ENCODE data around the gene NARS2. TPM values are rescaled to one million over a fixed set of nuclear protein-coding genes. Genes with fewer than 3 reads are reported as not detected.
"Not testable (repeated sequence)": the region's sequence is repeated elsewhere in the genome, so short reads cannot be mapped to it uniquely, and the experiment has no call there.

The NARS2 gene
- total RNA-seq, 4 donors from 2014 or later, result 9.0 to 22.1 (median 9.2) TPM

GRCh38 chr11:78613378-78613813 lies 38.7 kb upstream of the NARS2 start:
- no peak for ATAC-seq
- Histone ChIP-seq H3K27me3 (no peaks in the 10 kb centered on the region), H3K9me3 (peaks cover 0 to 8% (median 0%) of the 10 kb centered on the region in 3 donors), H3K4me3 (no peak overlapping the region), H3K4me1 (no peaks in the 10 kb centered on the region), H3K27ac (no peak overlapping the region), H3K36me3 (no peaks in the 10 kb centered on the region)
- WGBS, 2 donors (ENCODE audit: low coverage in 1 of 2), result 90 to 96% methylated on average over 2 to 3 of the region's 5 CpGs
- TF ChIP-seq EP300 (IDR thresholded peaks at IDR 0.05) (no peak), POLR2A (IDR thresholded peaks at IDR 0.05) (no peak), POLR2AphosphoS5 (IDR thresholded peaks at IDR 0.05) (no peak), CTCF (IDR thresholded peaks at IDR 0.05) (no peak)

- WGBS, 2 donors (ENCODE audit: low coverage in 1 of 2), result 68 to 71% methylated on average over 4 of the region's 4 CpGs
- no peak overlapping the region for H3K4me3 ChIP-seq
- no peaks in the 10 kb centered on the region for H3K4me1 ChIP-seq
- H3K9me3 ChIP-seq, result peaks cover 0 to 8% (median 0%) of the 10 kb centered on the region in 3 donors
- no peaks in the 10 kb centered on the region for H3K27me3 ChIP-seq
- ATAC-seq, result no peak
- H3K36me3 ChIP-seq, result no peaks in the 10 kb centered on the region
- no peak for TF ChIP-seq CTCF (IDR thresholded peaks at IDR 0.05)
- no peak for TF ChIP-seq POLR2AphosphoS5 (IDR thresholded peaks at IDR 0.05)
- no peak for TF ChIP-seq POLR2A (IDR thresholded peaks at IDR 0.05)
- TF ChIP-seq EP300 (IDR thresholded peaks at IDR 0.05), result no peak
- H3K27ac ChIP-seq, result no peak overlapping the region
Measured at GRCh38 chr11:78612721-78613377, 38.2 kb upstream of the NARS2 start.

GRCh38 chr11:78609321-78609720 lies 34.7 kb upstream of the NARS2 start:
- H3K27me3 ChIP-seq, ATAC-seq, H3K36me3 ChIP-seq, H3K9me3 ChIP-seq, H3K4me1 ChIP-seq, H3K4me3 ChIP-seq, H3K27ac ChIP-seq: not testable (repeated sequence)
- 90 to 93% methylated on average over 3 to 5 of the region's 5 CpGs for WGBS, 2 donors (ENCODE audit: low coverage in 1 of 2)

- Histone ChIP-seq H3K4me3 (no peak overlapping the region), H3K27ac (no peak overlapping the region), H3K27me3 (peaks cover 15% of the 10 kb centered on the region), H3K36me3 (no peaks in the 10 kb centered on the region), H3K4me1 (no peaks in the 10 kb centered on the region), H3K9me3 (peaks cover 0 to 7% (median 0%) of the 10 kb centered on the region in 3 donors)
- no peak for TF ChIP-seq EP300 (IDR thresholded peaks at IDR 0.05)
- TF ChIP-seq POLR2A (IDR thresholded peaks at IDR 0.05), result no peak
- TF ChIP-seq POLR2AphosphoS5 (IDR thresholded peaks at IDR 0.05), result no peak
- no peak for TF ChIP-seq CTCF (IDR thresholded peaks at IDR 0.05)
- ATAC-seq, result no peak
Measured at GRCh38 chr11:78607696-78608095, 33.0 kb upstream of the NARS2 start.

GRCh38 chr11:78606667-78607066 lies 32.0 kb upstream of the NARS2 start:
- Histone ChIP-seq H3K27ac (no peak overlapping the region), H3K36me3 (no peaks in the 10 kb centered on the region), H3K4me3 (no peak overlapping the region), H3K27me3 (peaks cover 19% of the 10 kb centered on the region), H3K9me3 (peaks cover 0 to 9% (median 0%) of the 10 kb centered on the region in 3 donors), H3K4me1 (no peaks in the 10 kb centered on the region)
- TF ChIP-seq POLR2AphosphoS5 (IDR thresholded peaks at IDR 0.05), result no peak
- ATAC-seq, result no peak
- WGBS, 2 donors (ENCODE audit: low coverage in 1 of 2), result 71 to 93% methylated on average over 3 of the region's 3 CpGs

- no peak overlapping the region for H3K27ac ChIP-seq
- no peaks in the 10 kb centered on the region for H3K36me3 ChIP-seq
- no peaks in the 10 kb centered on the region for H3K4me1 ChIP-seq
- peaks cover 0 to 9% (median 0%) of the 10 kb centered on the region in 3 donors for H3K9me3 ChIP-seq
- no peak overlapping the region for H3K4me3 ChIP-seq
- no peak for ATAC-seq
- H3K27me3 ChIP-seq, result peaks cover 19% of the 10 kb centered on the region
- WGBS, 2 donors (ENCODE audit: low coverage in 1 of 2), result 71 to 90% methylated on average over 1 to 5 of the region's 7 CpGs
- TF ChIP-seq CTCF (IDR thresholded peaks at IDR 0.05), result no peak
- no peak for TF ChIP-seq POLR2AphosphoS5 (IDR thresholded peaks at IDR 0.05)
- TF ChIP-seq POLR2A (IDR thresholded peaks at IDR 0.05), result no peak
Measured at GRCh38 chr11:78605296-78605695, 30.6 kb upstream of the NARS2 start.

All from gastroesophageal sphincter (tissue), 4 donors.